ENCODE results near the gene CFLAR.

CFLAR gene

DNA sequence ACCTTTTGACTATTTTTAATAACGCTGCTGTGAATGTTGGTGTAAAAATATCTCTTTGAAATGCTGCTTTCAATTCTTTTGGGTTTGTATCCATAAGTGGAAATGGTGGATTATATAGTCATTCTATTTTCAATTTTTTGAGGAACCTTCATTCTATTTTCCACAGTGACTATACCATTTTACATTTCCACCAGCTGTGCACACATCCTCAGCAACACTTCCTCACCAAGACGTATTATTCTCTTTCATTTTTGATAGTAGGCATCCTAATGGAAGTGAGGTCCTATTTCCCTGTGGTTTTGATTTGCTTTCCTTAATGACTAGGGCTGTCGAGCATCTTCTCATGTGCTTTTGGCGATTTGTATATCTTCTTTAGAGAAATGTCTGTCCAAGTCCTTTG lies 81.8 kb downstream of the CFLAR start:
- DNase-seq (ENCODE audit: low spot score in 2 of 2) (no peak), ATAC-seq (replicated peaks; ENCODE audit: extremely low read depth, poor library complexity, severe bottlenecking) (no peak)
- H3K4me3 Mint-ChIP-seq = no peak overlapping the region
- H3K9me3 Mint-ChIP-seq = no peaks in the 10 kb centered on the region
- peaks cover 33% of the 10 kb centered on the region for H3K36me3 Mint-ChIP-seq (ENCODE audit: insufficient read depth)
- no peaks in the 10 kb centered on the region for H3K27me3 Mint-ChIP-seq
- H3K4me1 Mint-ChIP-seq = peaks cover 21% of the 10 kb centered on the region
- no peak overlapping the region for H3K27ac Mint-ChIP-seq (ENCODE audit: low read depth)

- no peaks in the 10 kb centered on the region for H3K27me3 Mint-ChIP-seq
- peak overlapping the region; percentile 58 for H3K27ac Mint-ChIP-seq (ENCODE audit: low read depth)
- no peak for ATAC-seq (replicated peaks; ENCODE audit: extremely low read depth, poor library complexity, severe bottlenecking)
- H3K9me3 Mint-ChIP-seq = no peaks in the 10 kb centered on the region
- DNase-seq (ENCODE audit: low spot score in 2 of 2) = no peak
- peaks cover 31% of the 10 kb centered on the region for H3K36me3 Mint-ChIP-seq (ENCODE audit: insufficient read depth)
- peaks cover 5% of the 10 kb centered on the region for H3K4me1 Mint-ChIP-seq
- no peak overlapping the region for H3K4me3 Mint-ChIP-seq
These were observed 83.9 kb downstream of the CFLAR start for GRCh38 chr2:201199847-201200246.

GRCh38 chr2:201200345-201200744 lies 84.4 kb downstream of the CFLAR start:
- H3K27ac Mint-ChIP-seq (ENCODE audit: low read depth) = peak overlapping the region; percentile 58

GRCh38 chr2:201201371-201201770 lies 85.4 kb downstream of the CFLAR start:
- Mint-ChIP-seq H3K36me3 (ENCODE audit: insufficient read depth) (peaks cover 30% of the 10 kb centered on the region), H3K27me3 (no peaks in the 10 kb centered on the region), H3K4me3 (no peak overlapping the region), H3K9me3 (no peaks in the 10 kb centered on the region), H3K27ac (ENCODE audit: low read depth) (no peak overlapping the region), H3K4me1 (peaks cover 5% of the 10 kb centered on the region)
- ATAC-seq (replicated peaks; ENCODE audit: extremely low read depth, poor library complexity, severe bottlenecking) (no peak), DNase-seq (ENCODE audit: low spot score in 2 of 2) (no peak)

More at GRCh38 chr2:201200345-201200744, 84.4 kb downstream of the CFLAR start:
- no peak for DNase-seq (ENCODE audit: low spot score in 2 of 2)
- no peaks in the 10 kb centered on the region for H3K27me3 Mint-ChIP-seq
- H3K4me1 Mint-ChIP-seq = peaks cover 5% of the 10 kb centered on the region
- ATAC-seq (replicated peaks; ENCODE audit: extremely low read depth, poor library complexity, severe bottlenecking) = no peak
- H3K36me3 Mint-ChIP-seq (ENCODE audit: insufficient read depth) = peaks cover 31% of the 10 kb centered on the region
- H3K4me3 Mint-ChIP-seq = no peak overlapping the region
- no peaks in the 10 kb centered on the region for H3K9me3 Mint-ChIP-seq

GRCh38 chr2:201203916-201204654 lies 88.1 kb downstream of the CFLAR start:
- Mint-ChIP-seq H3K27me3 (no peaks in the 10 kb centered on the region), H3K27ac (ENCODE audit: low read depth) (no peak overlapping the region), H3K36me3 (ENCODE audit: insufficient read depth) (peaks cover 21% of the 10 kb centered on the region), H3K4me3 (no peak overlapping the region), H3K9me3 (no peaks in the 10 kb centered on the region), H3K4me1 (peaks cover under 1% of the 10 kb centered on the region)
- no peak for ATAC-seq (replicated peaks; ENCODE audit: extremely low read depth, poor library complexity, severe bottlenecking)
- no peak for DNase-seq (ENCODE audit: low spot score in 2 of 2)

DNA sequence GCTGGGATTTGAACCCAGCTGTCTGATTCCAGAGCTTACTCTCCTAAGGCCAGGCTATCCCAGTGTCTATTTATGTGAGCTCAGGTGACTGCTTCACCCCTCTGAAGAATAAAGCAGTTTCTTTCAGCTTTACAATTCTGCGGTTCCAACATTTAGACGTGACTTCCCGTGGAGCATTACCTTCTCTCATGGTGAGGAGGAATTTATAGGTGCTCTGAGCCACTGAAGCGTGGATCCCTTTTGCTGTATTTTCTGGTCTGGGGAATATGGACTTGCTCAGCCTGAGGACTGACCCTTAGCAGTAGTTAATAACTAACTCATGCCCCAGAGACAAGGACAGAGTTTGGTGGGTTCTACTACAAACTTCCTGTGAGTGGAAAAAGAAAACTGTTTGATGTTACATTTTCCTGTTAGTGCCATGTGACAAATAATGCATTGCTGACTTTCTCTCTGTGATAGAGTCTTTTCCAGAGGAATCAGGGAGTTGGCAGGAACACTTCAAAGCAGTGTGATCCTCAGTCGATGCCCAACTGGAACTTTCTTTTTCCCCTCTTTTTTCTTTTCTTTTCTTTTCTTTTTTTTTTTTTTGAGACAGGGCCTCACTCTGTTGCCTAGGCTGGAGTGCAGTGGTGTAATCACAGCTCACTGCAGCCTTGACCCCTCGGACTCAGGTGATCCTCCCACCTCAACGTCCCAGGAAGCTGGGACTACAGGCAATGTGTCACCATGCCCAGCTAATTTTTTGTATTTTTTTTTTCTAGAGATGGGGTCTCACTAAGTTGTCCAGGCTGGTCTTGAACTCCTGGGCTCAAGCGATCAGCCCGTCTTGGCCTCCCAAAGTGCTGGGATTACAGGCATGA lies 88.9 kb downstream of the CFLAR start:
- Mint-ChIP-seq H3K36me3 (ENCODE audit: insufficient read depth) (peaks cover 17% of the 10 kb centered on the region), H3K9me3 (no peaks in the 10 kb centered on the region), H3K27ac (ENCODE audit: low read depth) (peak overlapping the region; percentile 64), H3K27me3 (no peaks in the 10 kb centered on the region), H3K4me3 (no peak overlapping the region), H3K4me1 (no peaks in the 10 kb centered on the region)
- no peak for ATAC-seq (replicated peaks; ENCODE audit: extremely low read depth, poor library complexity, severe bottlenecking)
- DNase-seq (ENCODE audit: low spot score in 2 of 2) = no peak

DNA sequence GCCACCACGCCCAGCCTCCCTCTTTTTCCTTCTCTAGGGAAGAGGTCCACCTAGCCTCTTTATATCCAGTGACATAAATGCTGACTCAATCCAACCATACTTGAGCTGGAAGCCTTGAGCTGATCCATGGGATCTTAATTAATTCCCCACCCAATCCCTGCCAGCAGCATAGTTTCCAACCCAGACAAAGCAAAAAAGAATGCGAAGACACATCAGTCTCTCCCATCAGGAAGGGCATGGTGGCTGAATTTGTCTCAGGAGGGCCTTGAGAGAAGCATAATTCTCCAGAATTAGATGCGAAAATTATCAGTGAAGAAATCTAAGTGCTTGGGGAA lies 89.5 kb downstream of the CFLAR start:
- Mint-ChIP-seq H3K4me1 (no peaks in the 10 kb centered on the region), H3K4me3 (no peak overlapping the region), H3K27ac (ENCODE audit: low read depth) (peak overlapping the region; percentile 64), H3K9me3 (no peaks in the 10 kb centered on the region), H3K36me3 (ENCODE audit: insufficient read depth) (peaks cover 14% of the 10 kb centered on the region), H3K27me3 (no peaks in the 10 kb centered on the region)
- DNase-seq (ENCODE audit: low spot score in 2 of 2) (no peak), ATAC-seq (replicated peaks; ENCODE audit: extremely low read depth, poor library complexity, severe bottlenecking) (no peak)

DNA sequence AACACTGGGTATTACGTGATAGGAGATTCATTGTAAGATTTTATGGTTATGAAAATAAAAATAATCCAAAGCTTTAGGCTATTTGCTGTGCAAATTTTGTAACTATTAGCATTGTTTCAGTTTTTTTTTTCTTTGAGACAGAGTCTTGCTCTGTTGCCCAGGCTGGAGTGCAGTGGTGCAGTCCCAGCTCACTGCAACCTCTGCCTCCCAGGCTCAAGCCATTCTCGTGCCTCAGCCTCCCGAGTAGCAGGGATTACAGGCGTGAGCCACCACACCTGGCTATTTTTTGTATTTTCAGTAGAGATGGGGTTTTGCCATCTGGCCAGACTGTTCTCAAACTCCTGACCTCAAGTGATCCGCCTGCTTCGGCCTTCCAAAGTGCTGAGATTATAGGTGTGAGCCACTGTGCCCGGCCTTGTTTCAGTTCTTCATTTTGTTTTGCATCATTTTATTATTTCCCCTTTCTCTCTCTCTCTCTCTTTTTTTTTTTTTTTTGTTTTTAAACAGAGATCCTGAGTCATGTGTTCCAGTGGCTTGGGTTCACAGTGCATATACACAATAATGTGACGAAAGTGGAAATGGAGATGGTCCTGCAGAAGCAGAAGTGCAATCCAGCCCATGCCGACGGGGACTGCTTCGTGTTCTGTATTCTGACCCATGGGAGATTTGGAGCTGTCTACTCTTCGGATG lies 92.7 kb downstream of the CFLAR start:
- Mint-ChIP-seq H3K27me3 (no peaks in the 10 kb centered on the region), H3K36me3 (ENCODE audit: insufficient read depth) (peaks cover 12% of the 10 kb centered on the region), H3K27ac (ENCODE audit: low read depth) (peak overlapping the region; percentile 60), H3K4me1 (peaks cover 7% of the 10 kb centered on the region), H3K9me3 (no peaks in the 10 kb centered on the region), H3K4me3 (no peak overlapping the region)
- ATAC-seq (replicated peaks; ENCODE audit: extremely low read depth, poor library complexity, severe bottlenecking) (no peak), DNase-seq (ENCODE audit: low spot score in 2 of 2) (no peak)

GRCh38 chr2:201215963-201216362 lies 100.0 kb downstream of the CFLAR start:
- Mint-ChIP-seq H3K27ac (ENCODE audit: low read depth) (peak overlapping the region; percentile 76), H3K4me1 (peaks cover 11% of the 10 kb centered on the region)

DNA sequence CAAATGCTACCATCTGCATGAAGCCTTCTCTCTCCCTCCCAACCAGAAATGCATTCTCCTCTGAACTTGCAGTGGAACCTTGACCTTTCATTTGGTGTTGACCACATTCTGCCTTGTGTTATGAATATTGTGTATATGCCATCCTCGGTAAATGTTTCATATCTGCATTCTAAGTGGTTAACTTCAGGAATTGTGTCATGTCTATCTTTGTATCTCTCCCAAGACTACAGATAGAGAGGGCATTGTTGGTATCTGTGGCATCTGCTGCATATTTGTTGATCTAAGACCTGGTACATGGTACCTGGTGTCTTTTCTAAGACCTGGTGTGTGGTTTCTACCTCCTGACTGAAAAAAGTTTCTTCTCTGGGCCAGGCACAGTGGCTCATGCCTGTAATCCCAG lies 101.0 kb downstream of the CFLAR start:
- H3K36me3 Mint-ChIP-seq (ENCODE audit: insufficient read depth) = peaks cover 9% of the 10 kb centered on the region
- DNase-seq (ENCODE audit: low spot score in 2 of 2) (no peak), ATAC-seq (replicated peaks; ENCODE audit: extremely low read depth, poor library complexity, severe bottlenecking) (no peak)
- no peaks in the 10 kb centered on the region for H3K9me3 Mint-ChIP-seq
- no peak overlapping the region for H3K4me3 Mint-ChIP-seq
- H3K27me3 Mint-ChIP-seq = no peaks in the 10 kb centered on the region
- H3K4me1 Mint-ChIP-seq = peaks cover 5% of the 10 kb centered on the region
- H3K27ac Mint-ChIP-seq (ENCODE audit: low read depth) = no peak overlapping the region

More at GRCh38 chr2:201215963-201216362, 100.0 kb downstream of the CFLAR start:
- Mint-ChIP-seq H3K36me3 (ENCODE audit: insufficient read depth) (peaks cover 9% of the 10 kb centered on the region), H3K27me3 (no peaks in the 10 kb centered on the region), H3K4me3 (no peak overlapping the region), H3K9me3 (no peaks in the 10 kb centered on the region)
- no peak for ATAC-seq (replicated peaks; ENCODE audit: extremely low read depth, poor library complexity, severe bottlenecking)
- no peak for DNase-seq (ENCODE audit: low spot score in 2 of 2)

GRCh38 chr2:201218780-201219179 lies 102.8 kb downstream of the CFLAR start:
- Mint-ChIP-seq H3K27me3 (no peaks in the 10 kb centered on the region), H3K27ac (ENCODE audit: low read depth) (no peak overlapping the region), H3K9me3 (no peaks in the 10 kb centered on the region), H3K36me3 (ENCODE audit: insufficient read depth) (peaks cover 9% of the 10 kb centered on the region), H3K4me1 (peaks cover 11% of the 10 kb centered on the region), H3K4me3 (no peak overlapping the region)
- DNase-seq (ENCODE audit: low spot score in 2 of 2) = no peak
- ATAC-seq (replicated peaks; ENCODE audit: extremely low read depth, poor library complexity, severe bottlenecking) = no peak

DNA sequence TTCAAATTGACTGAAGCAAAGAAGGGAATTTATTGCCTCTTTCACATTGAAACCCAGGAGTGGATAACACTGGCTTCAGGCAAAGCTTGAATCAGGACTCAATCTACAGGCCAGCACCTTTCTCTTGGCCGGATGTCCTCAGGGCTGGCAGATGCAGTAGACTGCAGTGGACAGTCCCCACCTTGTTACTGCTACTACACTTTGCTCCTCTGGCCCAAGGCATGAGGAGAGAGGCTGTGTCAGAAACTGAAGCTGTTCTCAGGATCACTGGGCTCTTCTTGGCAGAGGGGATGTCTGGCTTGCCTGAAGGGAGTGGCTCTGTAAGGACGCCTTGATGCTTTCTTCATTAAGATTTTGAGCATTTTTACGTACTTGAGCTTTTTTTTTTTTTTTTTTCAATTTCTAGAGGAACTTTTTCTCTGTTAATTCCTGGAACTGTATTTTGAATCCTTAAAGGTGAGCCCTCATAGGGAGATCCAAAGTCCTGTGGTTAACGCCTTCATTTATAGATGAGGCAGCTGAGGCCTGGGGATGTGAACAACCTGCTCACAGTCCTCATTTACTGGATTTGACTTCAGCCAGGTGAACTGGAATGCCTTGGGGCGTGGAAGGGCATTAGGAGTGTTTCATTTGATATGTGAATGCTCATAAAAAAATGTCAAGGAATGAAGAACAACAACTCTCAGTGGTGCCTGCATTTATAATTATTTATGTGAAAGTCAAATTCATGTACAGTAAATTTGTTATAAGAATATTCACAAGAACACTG lies 103.5 kb downstream of the CFLAR start:
- Mint-ChIP-seq H3K9me3 (no peaks in the 10 kb centered on the region), H3K27ac (ENCODE audit: low read depth) (no peak overlapping the region), H3K36me3 (ENCODE audit: insufficient read depth) (peaks cover 9% of the 10 kb centered on the region), H3K27me3 (no peaks in the 10 kb centered on the region), H3K4me1 (peaks cover 11% of the 10 kb centered on the region), H3K4me3 (no peak overlapping the region)
- DNase-seq (ENCODE audit: low spot score in 2 of 2) (no peak), ATAC-seq (replicated peaks; ENCODE audit: extremely low read depth, poor library complexity, severe bottlenecking) (no peak)
